ENCODE measurements around the gene XPNPEP2. TPM values are rescaled to one million over a fixed set of nuclear protein-coding genes. Genes with fewer than 3 reads are reported as not detected.

The XPNPEP2 gene
- total and polyA plus RNA-seq, 3 donors from 2014 or later: 0.08 to 1.4 (median 0.25) TPM

DNA sequence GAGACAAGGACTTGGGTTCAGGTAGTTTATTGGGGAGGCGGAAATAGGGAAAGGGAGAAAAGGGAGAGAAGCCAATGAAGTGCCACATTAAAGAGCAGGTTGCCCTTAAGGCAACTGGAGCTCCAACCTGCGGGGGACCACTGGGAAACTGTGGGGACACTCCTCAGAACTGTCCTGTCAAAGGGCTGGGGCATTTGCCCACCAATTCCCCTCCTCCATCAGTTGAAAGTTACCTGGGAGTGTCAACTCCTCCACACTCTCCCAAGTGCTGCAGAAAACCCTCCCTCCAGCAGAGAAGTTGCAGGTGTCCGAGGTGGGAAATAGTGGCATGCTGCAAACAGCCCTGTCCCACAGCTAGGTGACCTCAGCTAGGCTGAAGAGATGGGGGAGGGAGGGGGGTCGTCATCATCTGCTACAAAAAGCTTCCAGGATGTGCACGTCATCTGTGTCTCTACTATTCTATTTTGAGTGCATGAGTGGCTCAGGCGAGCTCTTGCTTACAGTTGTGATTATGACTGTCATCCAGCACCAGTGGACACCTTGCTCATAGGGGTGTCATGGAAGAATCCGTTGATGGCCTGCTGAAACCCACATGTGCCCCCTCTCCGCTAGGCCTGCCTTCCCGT, 41.5 kb upstream of the XPNPEP2 start:
- TF ChIP-seq POLR2A (IDR thresholded peaks at IDR 0.05): no peak
- TF ChIP-seq, protein P1, sequence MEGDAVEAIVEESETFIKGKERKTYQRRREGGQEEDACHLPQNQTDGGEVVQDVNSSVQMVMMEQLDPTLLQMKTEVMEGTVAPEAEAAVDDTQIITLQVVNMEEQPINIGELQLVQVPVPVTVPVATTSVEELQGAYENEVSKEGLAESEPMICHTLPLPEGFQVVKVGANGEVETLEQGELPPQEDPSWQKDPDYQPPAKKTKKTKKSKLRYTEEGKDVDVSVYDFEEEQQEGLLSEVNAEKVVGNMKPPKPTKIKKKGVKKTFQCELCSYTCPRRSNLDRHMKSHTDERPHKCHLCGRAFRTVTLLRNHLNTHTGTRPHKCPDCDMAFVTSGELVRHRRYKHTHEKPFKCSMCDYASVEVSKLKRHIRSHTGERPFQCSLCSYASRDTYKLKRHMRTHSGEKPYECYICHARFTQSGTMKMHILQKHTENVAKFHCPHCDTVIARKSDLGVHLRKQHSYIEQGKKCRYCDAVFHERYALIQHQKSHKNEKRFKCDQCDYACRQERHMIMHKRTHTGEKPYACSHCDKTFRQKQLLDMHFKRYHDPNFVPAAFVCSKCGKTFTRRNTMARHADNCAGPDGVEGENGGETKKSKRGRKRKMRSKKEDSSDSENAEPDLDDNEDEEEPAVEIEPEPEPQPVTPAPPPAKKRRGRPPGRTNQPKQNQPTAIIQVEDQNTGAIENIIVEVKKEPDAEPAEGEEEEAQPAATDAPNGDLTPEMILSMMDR (IDR thresholded peaks at IDR 0.05): no peak
- Histone ChIP-seq H3K36me3 (ENCODE audit: low read depth, missing control alignments) (no peaks in the 10 kb centered on the region), H3K4me1 (no peaks in the 10 kb centered on the region), H3K9me3 (no peaks in the 10 kb centered on the region), H3K27me3 (no peaks in the 10 kb centered on the region), H3K4me3 (no peak overlapping the region), H3K27ac (no peak overlapping the region)
- WGBS, 2 donors: 81 to 85% methylated on average over 2 to 7 of the region's 9 CpGs
- intact Hi-C loops (cut with DNase I; ENCODE audit: low total_unique reads): no loop called here
- DNase-seq: no peak

DNA sequence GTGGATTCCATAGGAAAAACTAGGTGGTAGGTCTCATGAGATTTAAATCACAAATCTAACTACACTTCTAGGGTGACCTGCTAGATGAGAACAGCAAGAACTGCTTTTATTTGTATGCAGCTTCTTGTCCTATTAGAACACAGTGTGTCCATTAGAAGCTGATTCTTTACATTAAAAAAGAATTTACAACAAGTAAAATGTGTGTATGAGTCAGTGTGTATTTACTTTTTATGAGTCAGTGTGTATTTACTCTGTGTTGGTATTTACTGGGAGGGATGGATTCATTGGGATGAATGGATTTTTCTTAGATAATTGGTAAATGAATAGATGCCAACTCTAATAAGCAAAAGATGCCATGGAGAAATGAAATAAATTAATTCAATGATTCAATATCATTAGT, 40.6 kb upstream of the XPNPEP2 start:
- Histone ChIP-seq H3K4me3 (no peak overlapping the region), H3K27ac (no peak overlapping the region), H3K9me3 (no peaks in the 10 kb centered on the region), H3K36me3 (ENCODE audit: low read depth, missing control alignments) (no peaks in the 10 kb centered on the region), H3K4me1 (no peaks in the 10 kb centered on the region), H3K27me3 (no peaks in the 10 kb centered on the region)
- DNase-seq: no peak
- intact Hi-C loops (cut with DNase I; ENCODE audit: low total_unique reads): no loop called here
- TF ChIP-seq POLR2A (IDR thresholded peaks at IDR 0.05): no peak

DNA sequence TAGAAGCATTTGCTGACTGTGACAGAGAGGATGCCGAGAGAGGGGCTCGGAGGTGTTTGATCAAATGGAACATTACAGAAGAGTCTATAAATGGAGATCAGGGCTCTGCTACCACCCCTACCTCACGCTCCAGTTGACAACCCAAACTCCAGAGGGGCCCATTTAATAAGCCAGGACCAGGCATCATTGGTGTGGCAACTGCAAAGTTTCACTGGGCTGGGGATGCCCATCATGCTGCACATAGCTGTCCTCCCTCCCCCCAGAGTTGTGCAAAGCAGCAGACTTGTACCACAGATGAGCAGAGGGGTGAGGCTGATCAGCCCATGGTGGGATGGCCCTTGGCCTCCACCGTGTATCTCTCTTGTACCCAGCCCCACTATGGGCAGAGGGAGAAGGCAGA, 38.2 kb upstream of the XPNPEP2 start:
- WGBS, 2 donors: 93 to 100% methylated on average over 1 to 4 of the region's 4 CpGs
- no peaks in the 10 kb centered on the region for H3K4me1 ChIP-seq
- intact Hi-C loops (cut with DNase I; ENCODE audit: low total_unique reads): no loop called here
- H3K36me3 ChIP-seq (ENCODE audit: low read depth, missing control alignments): no peaks in the 10 kb centered on the region
- no peak for DNase-seq
- H3K4me3 ChIP-seq: no peak overlapping the region
- no peak overlapping the region for H3K27ac ChIP-seq
- TF ChIP-seq POLR2A (IDR thresholded peaks at IDR 0.05): no peak
- H3K27me3 ChIP-seq: no peaks in the 10 kb centered on the region
- no peaks in the 10 kb centered on the region for H3K9me3 ChIP-seq

DNA sequence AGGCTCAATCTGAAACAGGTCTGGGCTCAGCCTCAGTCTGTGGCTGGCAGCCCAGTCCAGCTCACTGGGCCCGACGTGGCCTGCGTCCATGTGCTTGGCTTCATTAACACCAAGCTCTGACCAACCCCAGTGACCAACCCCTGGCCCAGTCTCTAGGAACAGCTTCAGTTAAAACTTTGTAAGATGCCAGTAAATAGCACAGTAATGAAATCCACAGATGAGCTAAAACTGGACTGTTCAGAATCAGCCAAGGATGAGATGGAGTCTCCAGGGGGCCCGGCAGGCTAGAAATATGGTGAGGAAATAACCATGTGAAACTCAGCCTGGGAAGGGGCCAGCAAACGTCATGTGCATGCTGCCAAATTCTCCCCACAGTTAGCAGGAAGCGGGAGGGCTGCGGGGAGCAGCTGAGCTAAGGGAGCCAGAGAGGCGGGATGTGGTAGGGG, 37.1 kb upstream of the XPNPEP2 start:
- Histone ChIP-seq H3K27me3 (no peaks in the 10 kb centered on the region), H3K4me3 (no peak overlapping the region), H3K36me3 (ENCODE audit: low read depth, missing control alignments) (no peaks in the 10 kb centered on the region), H3K27ac (no peak overlapping the region), H3K4me1 (no peaks in the 10 kb centered on the region), H3K9me3 (no peaks in the 10 kb centered on the region)
- peak; percentile 66 for DNase-seq
- intact Hi-C loops (cut with DNase I; ENCODE audit: low total_unique reads): no loop called here
- WGBS, 2 donors: 34 to 76% methylated on average over 3 to 7 of the region's 8 CpGs
- TF ChIP-seq POLR2A (IDR thresholded peaks at IDR 0.05): no peak
- TF ChIP-seq, protein P1 (IDR thresholded peaks at IDR 0.05): no peak

DNA sequence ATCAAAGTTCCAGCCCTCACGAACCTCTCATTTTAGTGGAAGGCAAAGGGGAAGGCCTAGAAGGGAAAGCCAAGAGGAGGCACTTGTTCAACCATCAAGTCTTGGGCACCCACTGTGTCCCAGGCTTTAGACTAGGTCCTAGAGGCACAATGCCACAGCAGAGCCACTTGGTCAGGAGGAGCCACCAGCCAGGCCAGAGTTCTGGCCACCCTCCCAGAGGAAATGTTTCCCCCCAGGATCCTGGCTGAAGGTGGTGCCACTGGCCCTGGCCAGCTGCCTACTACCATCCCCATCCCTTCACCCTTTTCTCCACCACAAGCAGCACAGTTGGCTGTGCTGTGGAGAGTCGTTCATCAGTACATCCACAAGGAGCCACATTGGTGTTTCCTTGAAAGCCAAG, 34.3 kb upstream of the XPNPEP2 start:
- Histone ChIP-seq H3K4me3 (no peak overlapping the region), H3K27me3 (no peaks in the 10 kb centered on the region), H3K36me3 (ENCODE audit: low read depth, missing control alignments) (no peaks in the 10 kb centered on the region), H3K4me1 (no peaks in the 10 kb centered on the region), H3K27ac (no peak overlapping the region), H3K9me3 (no peaks in the 10 kb centered on the region)
- TF ChIP-seq, protein P1 (IDR thresholded peaks at IDR 0.05): no peak
- no peak for TF ChIP-seq POLR2A (IDR thresholded peaks at IDR 0.05)
- intact Hi-C loops (cut with DNase I; ENCODE audit: low total_unique reads): no loop called here
- no peak for DNase-seq
- WGBS, 2 donors: 86 to 90% methylated on average over 1 to 2 of the region's 2 CpGs

DNA sequence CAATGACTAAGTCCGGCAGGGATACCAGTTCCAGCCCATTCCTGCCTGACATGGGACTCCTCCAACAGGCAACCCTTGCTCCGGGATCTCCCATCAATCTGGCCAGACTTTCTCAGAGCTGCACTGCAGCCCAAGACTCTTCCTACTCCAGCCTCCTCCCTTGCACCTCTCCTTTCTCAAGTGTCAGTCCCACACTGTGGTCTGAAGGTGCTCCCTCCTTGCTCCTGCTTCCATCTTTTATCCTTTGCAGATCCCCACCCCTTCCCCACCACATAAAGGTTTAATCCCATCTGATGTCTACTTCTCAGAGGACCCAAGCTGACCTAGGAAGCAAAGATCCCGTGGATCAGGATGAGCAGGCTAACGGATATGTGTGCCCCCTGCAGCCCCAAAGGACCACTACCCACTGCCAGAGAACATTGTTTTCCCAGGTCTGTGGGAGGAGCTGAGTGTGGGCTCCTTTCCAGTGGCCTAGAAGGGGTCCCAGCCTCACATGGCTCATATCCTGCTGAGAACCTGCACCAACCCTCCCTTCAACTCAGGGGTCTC, 33.3 kb upstream of the XPNPEP2 start:
- no peaks in the 10 kb centered on the region for H3K36me3 ChIP-seq (ENCODE audit: low read depth, missing control alignments)
- no peaks in the 10 kb centered on the region for H3K27me3 ChIP-seq
- DNase-seq: no peak
- WGBS, 2 donors: 76 to 95% methylated on average over 2 to 4 of the region's 4 CpGs
- intact Hi-C loops (cut with DNase I; ENCODE audit: low total_unique reads): no loop called here
- H3K9me3 ChIP-seq: no peaks in the 10 kb centered on the region
- H3K27ac ChIP-seq: no peak overlapping the region
- no peaks in the 10 kb centered on the region for H3K4me1 ChIP-seq
- TF ChIP-seq POLR2A (IDR thresholded peaks at IDR 0.05): no peak
- TF ChIP-seq, protein P1 (IDR thresholded peaks at IDR 0.05): no peak
- no peak overlapping the region for H3K4me3 ChIP-seq
